Left ventricle myocardium superior (tissue), 1 donor: Measurements from ENCODE around the gene JOSD1. TPM values are rescaled to one million over a fixed set of nuclear protein-coding genes. Genes with fewer than 3 reads are reported as not detected.

ENCODE experiments used
- ATAC-seq: fragments of 200-7000 bp; cut with Tn5 transposase; one replicate; pipeline ENCODE4 v1.9.1; 2020; ENCODE audit warnings: mild to moderate bottlenecking, moderate library complexity
- DNase-seq: peaks from one replicate; pipeline ENCODE4 v3.0.0-alpha.2; 2020
- intact Hi-C: fragments of 100-400 bp; cut with micrococcal nuclease; formaldehyde crosslinking; loops from one replicate; pipeline ENCODE4 v1.11.0; 2022
- total RNA-seq: library from RNA; stranded (reverse); fragmentation: NEBNext Ultra II Directional; extraction: Animal tissue kit (Norgen Biotek cat#: 25700); gene quantifications from one replicate; pipeline ENCODE4 v1.2.1, GENCODE V29; 2021
- donor health status: DM: no; HTN: yes; CAD: no; lungs with severe emphysema.

JOSD1 gene
- total RNA-seq, 1 donor from 2014 or later: 17.8 TPM

DNA sequence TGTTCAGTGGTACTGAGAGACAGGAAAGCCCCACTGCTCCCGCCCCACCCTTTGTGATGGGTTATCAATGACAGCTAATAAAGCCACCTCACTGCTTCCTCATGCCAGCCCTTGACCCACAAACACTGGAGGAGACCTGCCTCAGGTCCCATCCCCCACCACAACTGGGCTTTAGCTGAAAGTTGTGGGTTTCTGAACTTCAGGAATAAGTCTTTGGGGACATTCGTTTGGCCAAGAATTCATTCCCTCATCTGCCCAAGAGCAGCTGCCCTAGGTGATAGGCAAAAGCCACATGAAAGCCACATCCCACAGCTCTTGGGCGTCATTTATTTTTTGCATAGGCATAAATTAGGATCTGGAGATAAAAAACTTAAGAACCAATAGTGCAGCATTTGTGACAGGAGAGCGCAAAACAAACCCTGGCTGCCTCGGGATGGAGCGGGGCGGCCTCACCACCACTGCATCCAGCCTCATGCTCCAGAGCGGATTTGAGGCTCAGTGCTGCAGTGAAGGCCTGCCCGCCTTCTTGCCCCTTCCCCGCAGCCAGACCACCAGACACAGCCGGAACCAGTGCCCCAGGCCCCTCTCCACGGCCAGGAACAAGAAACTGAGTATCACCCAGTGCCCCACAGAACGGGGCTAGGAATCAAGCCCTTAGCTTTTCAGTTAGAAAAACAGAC lies 33.8 kb upstream of the JOSD1 start:
- no peak for ATAC-seq
- no peak for DNase-seq
- intact Hi-C loops: no loop called here

DNA sequence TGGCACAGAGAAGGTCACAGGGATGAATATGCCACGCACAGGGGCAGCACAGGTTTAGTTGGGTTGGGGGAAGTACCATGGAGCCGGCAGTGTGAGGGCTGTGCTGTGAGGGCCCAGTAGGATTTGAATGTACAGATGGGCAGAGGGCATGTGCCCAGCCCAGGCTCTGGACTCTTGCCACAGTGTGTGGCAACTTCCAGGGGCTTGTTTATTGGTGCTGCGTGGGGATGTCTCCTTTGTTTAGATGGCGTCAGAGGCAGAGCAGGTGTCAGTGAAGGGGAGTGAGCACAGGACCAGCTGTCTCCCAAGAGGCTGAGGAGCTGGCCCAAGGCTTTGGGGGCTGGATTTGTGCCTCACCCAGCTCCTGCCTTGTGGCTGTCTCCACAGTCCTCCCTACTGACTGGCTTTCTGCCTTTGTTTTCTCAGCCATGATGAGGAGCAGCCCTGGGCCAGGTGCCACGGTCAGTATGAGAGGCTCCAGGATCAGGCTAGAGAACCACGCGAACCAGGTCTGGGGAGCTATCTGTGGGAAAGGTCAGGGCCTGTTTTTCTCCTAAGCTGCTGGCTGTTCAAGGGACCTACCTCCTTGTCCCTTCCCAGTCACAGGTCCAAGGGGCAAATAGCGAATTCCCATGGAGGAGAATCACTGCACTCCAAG lies 33.1 kb upstream of the JOSD1 start:
- peak; percentile 81 for DNase-seq
- intact Hi-C loops: no loop called here
- ATAC-seq: peak; percentile 74

GRCh38 chr22:38733329-38733723 lies 32.6 kb upstream of the JOSD1 start:
- ATAC-seq (peak; percentile 50), DNase-seq (peak; percentile 71)
- intact Hi-C loops: no loop called here

DNA sequence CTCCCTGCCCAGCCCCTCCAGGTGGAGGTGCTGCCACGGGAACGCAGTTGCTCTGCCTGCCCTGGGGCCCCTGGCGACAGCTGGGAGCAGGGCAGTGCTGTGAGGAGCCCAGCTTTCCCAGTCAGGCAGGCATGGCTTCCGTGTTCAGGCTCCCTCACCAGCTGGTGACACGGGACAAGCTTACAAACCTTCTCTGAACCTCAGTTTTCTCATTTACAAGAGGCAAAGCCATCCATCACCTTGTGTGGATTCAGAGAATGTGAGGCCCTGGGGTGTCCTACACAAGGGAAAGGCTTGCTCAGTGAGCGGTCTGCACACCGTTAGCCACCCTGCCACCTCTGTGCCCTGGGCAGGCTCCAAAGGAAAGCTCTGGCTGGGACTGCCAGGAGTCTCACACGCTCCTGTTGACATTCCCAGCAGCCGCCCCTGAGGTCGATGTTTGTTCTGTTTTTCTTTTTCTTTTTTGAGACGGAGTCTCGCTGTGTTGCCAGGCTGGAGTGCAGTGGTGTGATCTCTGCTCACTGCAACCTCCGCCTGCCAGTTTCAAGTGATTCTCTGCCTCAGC lies 31.6 kb upstream of the JOSD1 start:
- DNase-seq (no peak), ATAC-seq (peak; percentile 46)
- intact Hi-C loops: no loop called here

DNA sequence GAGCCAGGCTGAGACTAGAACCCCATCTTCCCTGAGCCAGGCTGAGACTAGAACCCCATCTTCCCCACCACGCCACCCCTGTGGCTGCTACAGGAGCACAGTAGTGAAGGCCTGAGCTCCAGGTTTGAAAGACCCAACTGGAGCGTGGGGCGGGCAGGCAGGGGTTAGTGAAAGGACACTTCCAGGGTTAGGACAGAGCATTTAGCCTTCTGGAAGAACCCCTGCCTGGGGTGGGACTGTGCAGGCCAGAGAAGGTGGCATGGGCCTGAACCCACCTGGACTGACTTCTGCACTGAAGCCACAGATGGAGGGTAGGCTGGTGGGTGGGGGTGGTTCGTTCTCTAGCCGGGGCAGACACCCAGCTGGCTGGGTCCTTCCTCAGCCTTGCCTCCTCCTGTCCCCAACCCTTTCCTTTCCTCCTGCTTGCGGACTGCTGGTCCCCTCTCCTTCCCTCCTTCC lies 31.0 kb upstream of the JOSD1 start:
- DNase-seq (no peak), ATAC-seq (no peak)
- intact Hi-C loops: no loop called here

DNA sequence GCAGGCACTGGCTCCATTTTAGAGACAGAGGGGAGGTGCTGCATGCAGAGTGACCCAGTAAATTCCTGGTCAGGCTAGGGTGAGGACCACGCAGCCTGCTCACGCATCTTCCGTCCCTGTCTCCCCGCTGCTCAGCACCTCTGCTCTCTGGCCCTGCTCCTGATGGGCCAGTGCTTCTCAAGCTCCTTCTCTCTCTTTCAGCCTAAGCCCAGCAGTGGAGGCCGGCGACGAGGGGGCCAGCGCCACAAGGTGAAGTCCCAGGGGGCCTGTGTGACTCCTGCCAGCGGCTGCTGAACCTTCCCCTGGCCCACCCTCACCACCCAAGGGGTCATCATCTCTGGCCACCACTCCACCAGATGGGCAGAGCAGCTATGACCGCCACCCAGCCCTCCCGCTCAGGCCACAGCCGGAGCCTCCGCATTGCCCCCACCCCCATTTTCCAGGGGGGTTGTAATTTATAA lies 29.7 kb upstream of the JOSD1 start:
- intact Hi-C loops: no loop called here
- DNase-seq: no peak
- no peak for ATAC-seq

- DNase-seq (no peak), ATAC-seq (no peak)
- intact Hi-C loops: no loop called here
Measured at GRCh38 chr22:38729946-38730345, 29.2 kb upstream of the JOSD1 start.

DNA sequence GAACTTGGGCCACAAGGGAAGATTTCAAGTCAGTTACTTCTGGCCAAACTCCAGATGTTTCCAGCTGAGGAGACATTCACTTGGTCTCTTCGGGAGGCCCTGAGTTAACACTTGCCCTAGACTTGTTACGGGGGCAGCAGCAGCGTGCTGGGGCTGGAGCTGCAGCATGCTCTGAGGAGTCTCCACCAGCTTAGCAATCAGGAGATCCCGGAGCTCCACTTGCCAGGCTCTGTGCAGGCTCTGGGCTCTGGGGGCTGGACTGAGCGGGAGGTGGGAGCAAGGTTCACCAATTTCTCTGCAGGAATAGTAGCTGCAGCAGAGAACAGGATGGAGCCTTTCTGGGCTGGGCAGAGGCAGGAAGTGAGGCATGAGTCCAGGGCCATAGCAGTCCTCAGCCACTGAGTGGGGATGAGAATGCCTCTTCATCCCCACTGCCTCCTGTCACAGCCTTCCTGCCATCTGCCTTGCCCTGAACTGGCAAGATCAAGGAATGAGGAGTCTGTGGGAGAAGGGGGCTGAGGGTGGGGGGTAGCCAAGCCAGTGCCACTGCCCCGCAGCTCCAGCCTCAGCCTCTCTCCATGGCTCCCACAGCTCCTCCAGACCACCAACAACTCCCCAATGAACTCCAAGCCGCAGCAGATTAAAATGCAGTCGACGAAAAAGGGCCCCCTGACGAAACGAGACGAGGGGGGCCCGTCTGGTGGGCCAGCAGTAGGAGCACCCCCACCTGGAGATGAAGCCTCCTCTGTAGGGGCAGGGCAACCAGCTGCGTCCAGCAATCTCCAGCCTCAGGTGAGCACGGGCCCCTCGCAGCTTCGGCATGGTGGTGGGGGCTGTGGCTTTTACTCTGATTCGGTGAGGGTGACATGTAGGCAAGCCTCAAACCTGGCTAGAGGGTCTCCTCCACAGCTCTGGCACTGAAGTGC lies 28.4 kb upstream of the JOSD1 start:
- no peak for DNase-seq
- intact Hi-C loops: no loop called here
- no peak for ATAC-seq

GRCh38 chr22:38727530-38728451 lies 27.0 kb upstream of the JOSD1 start:
- ATAC-seq (no peak), DNase-seq (no peak)
- intact Hi-C loops: no loop called here

GRCh38 chr22:38727123-38727522 lies 26.4 kb upstream of the JOSD1 start:
- DNase-seq (no peak), ATAC-seq (no peak)
- intact Hi-C loops: no loop called here

- intact Hi-C loops: no loop called here
- ATAC-seq: no peak
- DNase-seq: no peak
Measured at GRCh38 chr22:38725900-38726655, 25.3 kb upstream of the JOSD1 start.

GRCh38 chr22:38724926-38725571 lies 24.3 kb upstream of the JOSD1 start:
- ATAC-seq (peak; percentile 40), DNase-seq (no peak)
- intact Hi-C loops: no loop called here

DNA sequence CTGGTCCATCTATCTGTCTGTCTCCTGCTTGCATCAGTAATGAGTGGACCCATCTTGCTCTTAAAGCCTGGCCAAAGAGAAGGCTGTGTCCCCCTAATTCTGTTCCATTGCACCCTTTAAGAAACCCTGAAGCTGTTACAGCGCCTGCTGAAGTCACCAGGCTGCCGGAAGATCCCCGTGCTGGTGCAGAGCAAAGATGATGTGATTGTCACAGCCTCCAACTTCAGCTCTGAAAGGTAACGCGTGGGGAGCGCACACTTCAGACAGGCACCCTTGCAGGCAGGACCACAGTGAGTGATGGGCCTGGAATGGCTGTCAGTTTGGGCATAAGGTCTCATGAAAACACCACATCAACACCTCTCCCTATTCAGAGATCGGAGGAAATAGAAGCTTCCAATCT lies 23.4 kb upstream of the JOSD1 start:
- intact Hi-C loops: no loop called here
- ATAC-seq (no peak), DNase-seq (no peak)

- no peak for ATAC-seq
- intact Hi-C loops: no loop called here
Measured at GRCh38 chr22:38721551-38721950, 20.8 kb upstream of the JOSD1 start.

GRCh38 chr22:38720350-38720749 lies 19.6 kb upstream of the JOSD1 start:
- no peak for ATAC-seq

More at GRCh38 chr22:38721551-38721950, 20.8 kb upstream of the JOSD1 start:
- DNase-seq: no peak

GRCh38 chr22:38719196-38719595 lies 18.5 kb upstream of the JOSD1 start:
- ATAC-seq: no peak
- DNase-seq: no peak
- intact Hi-C loops: no loop called here

More at GRCh38 chr22:38720350-38720749, 19.6 kb upstream of the JOSD1 start:
- intact Hi-C loops: no loop called here
- DNase-seq: no peak

DNA sequence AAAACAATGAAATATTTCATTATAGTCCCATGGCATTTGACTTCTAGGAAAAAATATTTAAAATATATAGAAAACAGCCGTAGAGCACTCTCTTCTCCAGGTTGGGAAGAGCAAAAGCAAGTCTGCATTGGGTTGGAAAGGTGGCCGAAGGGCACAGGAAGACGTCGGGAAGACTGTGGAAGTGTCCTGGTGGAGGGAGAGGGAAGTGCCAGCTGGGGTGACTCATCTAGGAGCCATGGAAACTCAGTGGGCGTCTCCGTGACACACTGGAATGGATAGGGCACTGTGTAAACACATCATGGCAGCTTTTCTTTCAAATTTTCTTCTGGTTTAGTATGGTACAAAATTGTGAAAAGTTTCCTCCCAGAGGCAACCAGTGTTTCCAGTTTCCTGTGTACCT lies 17.7 kb upstream of the JOSD1 start:
- DNase-seq (no peak), ATAC-seq (peak; percentile 81)
- intact Hi-C loops: no loop called here
